H54 (cell line): Measurements from ENCODE around the gene SPHK1.

ENCODE experiments used
- DNase-seq: peaks from one replicate; pipeline ENCODE4 v3.0.0; 2011; ENCODE audit warnings: low spot score, mixed read lengths; ENCODE audit not compliant: insufficient read length
- FAIRE-seq: peaks from 3 replicates; lab custom pipeline; 2011; peaks lifted over from hg19 to GRCh38; lab: Jason Lieb, UNC
- POLR2A ChIP-seq: IDR thresholded peaks from 2 replicates; pipeline ENCODE4 v1.6.1; 2011; ENCODE audit warnings: low read depth, mild to moderate bottlenecking, low read length

SPHK1 gene

GRCh38 chr17:76399175-76400172 lies 15.1 kb downstream of the SPHK1 start:
- no peak for DNase-seq
- no peak for FAIRE-seq
- TF ChIP-seq POLR2A: no peak

- no peak for FAIRE-seq
- no peak for TF ChIP-seq POLR2A
- DNase-seq: no peak
These were observed 18.3 kb downstream of the SPHK1 start for GRCh38 chr17:76402711-76403110.

- FAIRE-seq (no peak), DNase-seq (no peak)
- TF ChIP-seq POLR2A: no peak
These were observed 19.8 kb downstream of the SPHK1 start for GRCh38 chr17:76404256-76404655.

GRCh38 chr17:76404976-76405563 lies 20.7 kb downstream of the SPHK1 start:
- no peak for TF ChIP-seq POLR2A
- FAIRE-seq (no peak), DNase-seq (no peak)

- DNase-seq: no peak
- no peak for FAIRE-seq
- TF ChIP-seq POLR2A: no peak
These were observed 21.2 kb downstream of the SPHK1 start for GRCh38 chr17:76405607-76405966.

- no peak for TF ChIP-seq POLR2A
- DNase-seq (no peak), FAIRE-seq (no peak)
These were observed 21.7 kb downstream of the SPHK1 start for GRCh38 chr17:76405967-76406647.

GRCh38 chr17:76407509-76407908 lies 23.1 kb downstream of the SPHK1 start:
- FAIRE-seq (no peak), DNase-seq (no peak)
- no peak for TF ChIP-seq POLR2A

- FAIRE-seq (no peak), DNase-seq (no peak)
- no peak for TF ChIP-seq POLR2A
These were observed 23.8 kb downstream of the SPHK1 start for GRCh38 chr17:76408037-76408849.

- FAIRE-seq (no peak), DNase-seq (no peak)
- TF ChIP-seq POLR2A: no peak
These were observed 26.0 kb downstream of the SPHK1 start for GRCh38 chr17:76410328-76410965.

GRCh38 chr17:76411247-76411646 lies 26.8 kb downstream of the SPHK1 start:
- DNase-seq (no peak), FAIRE-seq (no peak)
- no peak for TF ChIP-seq POLR2A

GRCh38 chr17:76414334-76415295 lies 30.2 kb downstream of the SPHK1 start:
- FAIRE-seq (no peak), DNase-seq (no peak)
- TF ChIP-seq POLR2A: no peak

GRCh38 chr17:76415786-76416185 lies 31.4 kb downstream of the SPHK1 start:
- no peak for FAIRE-seq
- no peak for DNase-seq

More at GRCh38 chr17:76415786-76416185, 31.4 kb downstream of the SPHK1 start:
- no peak for TF ChIP-seq POLR2A
